Skeletal muscle cell (primary cell): ENCODE results near the gene PNPLA6.
"Not testable (repeated sequence)": the region's sequence is repeated elsewhere in the genome, so short reads cannot be mapped to it uniquely, and the experiment has no call there.

Source experiments
- DNase-seq: peaks from one replicate; pipeline ENCODE4 v3.0.0-alpha.2; 2010; ENCODE audit warnings: low read depth
- H3K4me3 ChIP-seq: 2 replicates; pipeline ENCODE4 v1.5.1; 2011; ENCODE audit warnings: low read depth, mild to moderate bottlenecking, control low read depth, low read length, moderate library complexity

The PNPLA6 gene

DNA sequence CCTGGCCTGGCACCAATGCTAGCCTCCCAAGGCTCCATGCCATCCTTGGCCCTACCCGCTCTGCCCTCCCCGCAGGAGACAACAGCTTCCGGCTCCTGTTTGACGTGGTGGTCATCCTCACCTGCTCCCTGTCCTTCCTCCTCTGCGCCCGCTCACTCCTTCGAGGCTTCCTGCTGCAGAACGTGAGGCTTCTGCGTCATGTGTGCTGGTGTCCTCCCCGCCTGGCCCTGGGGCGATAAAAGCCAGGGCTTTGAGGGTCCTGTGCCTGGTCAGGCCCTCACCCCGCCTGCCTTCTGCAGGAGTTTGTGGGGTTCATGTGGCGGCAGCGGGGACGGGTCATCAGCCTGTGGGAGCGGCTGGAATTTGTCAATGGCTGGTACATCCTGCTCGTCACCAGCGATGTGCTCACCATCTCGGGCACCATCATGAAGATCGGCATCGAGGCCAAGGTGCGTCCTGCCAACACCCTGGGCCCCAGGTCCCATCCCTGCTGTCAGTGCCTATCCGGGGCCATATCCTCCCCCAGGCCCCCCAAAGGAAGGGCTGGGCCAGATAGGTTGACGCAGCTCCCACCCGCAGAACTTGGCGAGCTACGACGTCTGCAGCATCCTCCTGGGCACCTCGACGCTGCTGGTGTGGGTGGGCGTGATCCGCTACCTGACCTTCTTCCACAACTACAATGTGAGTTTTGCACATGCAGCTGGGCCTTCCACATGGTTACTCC lies 6.8 kb upstream of the PNPLA6 start:
- no peak overlapping the region for H3K4me3 ChIP-seq

DNA sequence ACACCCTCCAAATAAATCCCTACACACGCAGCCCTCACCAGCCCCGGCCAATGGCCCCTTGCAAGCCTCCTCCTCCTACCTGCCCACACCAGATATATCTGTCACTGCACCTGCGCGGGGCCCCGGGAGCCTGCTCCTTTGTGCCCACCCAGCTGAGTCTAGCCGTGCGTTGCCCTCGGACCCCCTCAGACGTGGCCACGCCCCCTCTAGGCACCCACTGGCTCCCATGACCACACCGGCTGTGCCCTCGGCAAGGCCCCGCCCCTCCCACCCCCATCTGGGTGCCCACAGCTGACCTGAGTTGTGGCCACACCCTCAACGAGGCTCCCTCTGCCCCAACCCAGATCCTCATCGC lies 6.3 kb upstream of the PNPLA6 start:
- no peak for DNase-seq

More for the DNA sequence above, 6.8 kb upstream of the PNPLA6 start:
- no peak for DNase-seq

GRCh38 chr19:7529610-7530490 lies 5.7 kb upstream of the PNPLA6 start:
- DNase-seq = no peak
- H3K4me3 ChIP-seq = no peak overlapping the region

More for the DNA sequence above, 6.3 kb upstream of the PNPLA6 start:
- no peak overlapping the region for H3K4me3 ChIP-seq

DNA sequence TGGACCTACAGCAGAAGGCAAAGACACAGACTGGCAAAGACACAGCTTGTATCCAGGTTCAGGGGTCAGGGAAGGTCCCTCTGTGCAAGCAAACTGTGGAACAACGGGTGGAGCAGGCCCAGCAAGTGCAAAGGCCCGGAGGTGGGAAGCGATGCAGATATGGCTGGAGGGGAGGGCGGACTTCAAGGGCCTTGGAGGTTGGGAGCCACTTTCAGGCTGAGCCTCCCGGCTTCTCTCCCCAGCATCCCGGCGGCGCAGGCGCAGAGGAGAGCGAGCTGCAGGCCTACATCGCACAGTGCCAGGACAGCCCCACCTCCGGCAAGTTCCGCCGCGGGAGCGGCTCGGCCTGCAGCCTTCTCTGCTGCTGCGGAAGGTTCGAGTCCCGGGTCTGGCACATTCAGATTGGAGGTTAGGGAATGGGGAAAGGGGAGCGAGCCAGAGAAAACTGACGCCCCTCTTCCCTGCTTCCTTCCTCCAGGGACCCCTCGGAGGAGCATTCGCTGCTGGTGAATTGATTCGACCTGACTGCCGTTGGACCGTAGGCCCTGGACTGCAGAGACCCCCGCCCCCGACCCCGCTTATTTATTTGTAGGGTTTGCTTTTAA lies 2.1 kb upstream of the PNPLA6 start:
- H3K4me3 ChIP-seq = peak overlapping the region; percentile 76
- DNase-seq = no peak

DNA sequence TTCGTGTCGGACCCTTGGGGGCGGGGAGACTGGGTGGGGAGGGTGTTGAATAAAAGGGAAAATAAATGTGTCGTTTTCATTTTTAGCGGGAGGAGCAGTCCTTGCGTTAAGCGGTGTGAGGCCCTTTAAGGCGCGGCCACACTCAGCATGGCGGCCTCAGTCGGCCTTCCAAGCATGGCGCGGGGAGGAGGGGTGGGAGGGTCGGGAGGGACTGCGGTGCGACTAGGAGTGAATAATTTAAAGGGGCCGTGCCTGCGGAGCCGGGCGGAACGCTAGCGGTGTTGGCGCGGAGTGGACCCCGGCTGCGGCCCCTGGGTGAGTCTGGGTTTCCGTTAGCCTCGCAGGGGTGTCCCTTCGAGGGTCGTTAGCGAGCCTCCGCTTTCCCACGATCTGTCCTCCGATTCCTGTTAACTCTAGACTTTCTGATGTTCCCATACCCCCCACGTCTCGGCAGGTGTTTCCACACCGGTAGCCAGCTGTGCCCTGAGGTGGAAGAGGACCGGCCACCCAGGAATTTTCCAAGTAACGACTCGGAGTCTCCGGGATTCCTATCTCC lies 1.5 kb upstream of the PNPLA6 start:
- H3K4me3 ChIP-seq = peak overlapping the region; percentile 76
- peak; percentile 65 for DNase-seq

GRCh38 chr19:7534531-7535046 lies 928 bp upstream of the PNPLA6 start:
- peak overlapping the region; percentile 76 for H3K4me3 ChIP-seq
- peak; percentile 55 for DNase-seq

DNA sequence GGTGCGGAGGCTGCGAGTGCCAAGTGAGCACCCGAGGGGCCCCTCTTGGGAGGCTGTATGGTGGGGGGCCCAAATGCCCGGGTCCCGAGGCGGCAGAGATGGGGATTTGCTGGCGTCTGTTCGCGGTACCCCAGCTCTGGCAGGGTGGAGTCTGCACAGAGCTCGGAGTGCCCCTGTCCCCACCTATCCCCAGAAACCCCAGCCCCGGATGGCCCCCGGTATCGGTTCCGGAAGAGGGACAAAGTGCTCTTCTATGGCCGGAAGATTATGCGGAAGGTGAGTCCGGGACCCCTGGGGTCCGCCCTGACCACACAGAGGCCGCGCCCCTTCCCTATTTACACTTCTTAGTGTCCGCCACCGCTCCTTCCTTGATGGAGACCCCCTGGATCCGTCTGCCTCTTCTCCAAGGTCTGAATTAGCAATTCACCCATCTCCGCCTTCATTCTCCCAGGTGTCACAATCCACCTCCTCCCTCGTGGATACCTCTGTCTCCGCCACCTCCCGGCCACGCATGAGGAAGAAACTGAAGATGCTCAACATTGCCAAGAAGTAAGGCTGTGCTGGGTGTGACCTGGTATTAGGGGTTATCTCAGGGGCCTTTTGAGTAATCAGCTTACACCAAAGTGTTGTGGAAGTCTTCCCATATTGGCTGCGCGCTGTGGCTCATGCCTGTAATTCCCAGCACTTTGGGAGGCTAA lies 630 bp downstream of the PNPLA6 start:
- no peak for DNase-seq

GRCh38 chr19:7538990-7539389 lies 3.5 kb downstream of the PNPLA6 start:
- not testable (repeated sequence) for DNase-seq, H3K4me3 ChIP-seq

More for the DNA sequence above, 630 bp downstream of the PNPLA6 start:
- H3K4me3 ChIP-seq = peak overlapping the region; percentile 76

GRCh38 chr19:7539827-7540425 lies 4.4 kb downstream of the PNPLA6 start:
- DNase-seq = no peak

DNA sequence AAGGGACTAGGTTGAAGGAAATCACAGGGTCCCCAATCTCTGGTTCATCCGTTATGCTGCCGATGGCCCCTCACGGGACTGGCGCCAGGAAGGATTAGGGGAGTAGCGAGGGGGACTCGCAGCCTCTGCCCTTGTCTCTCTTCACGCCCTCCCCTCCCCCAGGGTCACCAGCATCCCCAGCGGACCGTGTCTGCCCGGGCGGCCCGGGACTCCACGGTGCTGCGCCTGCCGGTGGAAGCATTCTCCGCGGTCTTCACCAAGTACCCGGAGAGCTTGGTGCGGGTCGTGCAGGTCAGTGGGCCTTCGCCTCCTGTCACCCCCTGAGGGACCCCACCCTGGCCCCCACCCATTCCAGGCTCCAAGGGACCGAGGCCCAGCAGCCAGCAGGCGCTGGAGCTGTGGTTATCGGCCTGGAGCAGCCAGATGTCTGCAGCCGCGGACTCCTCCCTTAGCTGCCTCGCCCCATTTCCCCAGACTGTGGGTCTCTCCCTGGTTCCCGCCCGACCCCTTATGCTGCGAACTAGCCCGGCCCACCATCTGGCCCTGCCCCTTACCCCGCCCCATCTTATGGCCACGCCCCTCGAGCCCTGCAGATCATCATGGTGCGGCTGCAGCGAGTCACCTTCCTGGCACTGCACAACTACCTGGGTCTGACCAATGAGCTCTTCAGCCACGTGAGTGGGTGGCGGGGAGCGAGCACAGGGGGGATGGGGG lies 5.4 kb downstream of the PNPLA6 start:
- H3K4me3 ChIP-seq = no peak overlapping the region
- no peak for DNase-seq

More at GRCh38 chr19:7539827-7540425, 4.4 kb downstream of the PNPLA6 start:
- H3K4me3 ChIP-seq = no peak overlapping the region

DNA sequence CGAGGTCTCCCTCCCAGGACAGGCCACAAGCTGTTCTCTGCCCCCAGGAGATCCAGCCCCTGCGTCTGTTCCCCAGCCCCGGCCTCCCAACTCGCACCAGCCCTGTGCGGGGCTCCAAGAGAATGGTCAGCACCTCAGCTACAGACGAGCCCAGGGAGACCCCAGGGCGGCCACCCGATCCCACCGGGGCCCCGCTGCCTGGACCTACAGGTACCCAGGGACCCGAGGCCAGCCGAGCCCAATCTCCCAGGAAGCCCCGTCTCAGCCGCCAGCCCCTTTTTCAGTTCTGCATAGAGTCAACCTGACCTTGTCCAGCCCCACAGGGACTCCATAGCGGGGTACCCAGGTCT lies 5.9 kb downstream of the PNPLA6 start:
- DNase-seq = no peak
- no peak overlapping the region for H3K4me3 ChIP-seq

DNA sequence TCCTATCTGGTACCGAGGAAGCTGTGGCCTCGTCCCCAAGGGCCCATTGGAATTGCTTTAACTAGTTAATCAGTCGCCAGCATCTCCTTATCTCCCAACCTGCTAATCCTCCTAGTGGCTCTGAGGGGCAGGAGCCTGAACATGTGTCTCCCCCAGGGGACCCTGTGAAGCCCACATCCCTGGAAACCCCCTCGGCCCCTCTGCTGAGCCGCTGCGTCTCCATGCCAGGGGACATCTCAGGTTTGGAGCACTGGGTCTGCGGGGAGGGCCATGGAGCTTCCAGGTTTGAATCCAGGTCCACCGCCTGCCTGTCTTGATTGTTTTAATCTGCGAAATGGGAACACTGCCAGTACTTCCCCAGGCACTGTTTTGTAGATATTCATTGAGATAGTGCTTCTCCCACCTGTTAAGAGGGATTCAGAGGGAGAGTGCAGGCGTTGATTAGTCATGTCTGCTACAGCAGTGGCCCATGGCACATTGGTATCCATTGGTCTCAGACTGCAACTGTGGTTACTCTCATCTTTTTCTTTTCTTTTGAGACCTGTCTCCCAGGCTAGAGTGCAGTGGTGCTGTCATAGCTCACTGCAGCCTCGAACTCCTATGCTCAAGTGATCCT lies 6.4 kb downstream of the PNPLA6 start:
- no peak for DNase-seq
- no peak overlapping the region for H3K4me3 ChIP-seq

- H3K4me3 ChIP-seq = no peak overlapping the region
- DNase-seq = no peak
Measured at GRCh38 chr19:7542556-7543348, 7.2 kb downstream of the PNPLA6 start.

GRCh38 chr19:7544626-7545025 lies 9.1 kb downstream of the PNPLA6 start:
- no peak overlapping the region for H3K4me3 ChIP-seq
- DNase-seq = no peak

DNA sequence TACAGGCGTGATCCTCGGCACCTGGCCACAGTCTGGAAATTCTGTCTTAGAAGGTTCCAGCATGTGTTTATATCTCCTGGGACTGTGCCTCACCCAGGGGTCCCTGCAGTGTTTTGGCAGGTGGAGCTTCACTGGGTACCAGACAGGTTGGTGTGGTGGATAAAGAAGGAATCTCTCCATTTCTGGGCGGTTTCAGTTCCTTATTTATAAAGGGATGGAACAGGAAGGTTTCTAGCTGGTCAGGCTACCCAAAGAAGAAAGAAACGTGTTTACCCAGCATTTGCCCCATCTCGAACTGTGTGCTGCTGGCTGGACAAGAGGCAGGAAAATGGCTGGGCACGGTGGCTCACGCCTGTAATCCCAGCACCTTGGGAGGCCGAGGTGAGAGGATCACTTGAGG lies 9.8 kb downstream of the PNPLA6 start:
- no peak overlapping the region for H3K4me3 ChIP-seq
- DNase-seq = no peak

- no peak overlapping the region for H3K4me3 ChIP-seq
- no peak for DNase-seq
Measured at GRCh38 chr19:7545904-7546303, 10.4 kb downstream of the PNPLA6 start.

- H3K4me3 ChIP-seq = no peak overlapping the region
- no peak for DNase-seq
Measured at GRCh38 chr19:7547159-7547558, 11.6 kb downstream of the PNPLA6 start.
